K562 (cell line): ENCODE measurements around the gene ZNF575. TPM values are rescaled to one million over a fixed set of nuclear protein-coding genes. Genes with fewer than 3 reads are reported as not detected.

Source experiments
- ATAC-seq: fragments of 200-7000 bp; cut with Tn5 transposase; 3 replicates; pipeline ENCODE4 v1.9.1; 2020; ENCODE audit warnings: moderate library complexity
- BruUV-seq: library from RNA; stranded (reverse); fragments of 400-500 nt; replicated peaks from 2 replicates; lab custom pipeline; 2021; lab: Mats Ljungman, UMichigan
- CTCF ChIA-PET: fragments of 300-600 bp; formaldehyde crosslinking; extraction: SDS; loops from one replicate; lab custom pipeline; 2021; ENCODE audit warnings: low intra/inter-chr PET ratio; lab: Yijun Ruan, JAX
- POLR2A ChIA-PET: fragments of 300-600, 350-650 bp; sonication (Branson Sonifier 250); formaldehyde crosslinking; extraction: SDS; loops from one replicate; lab custom pipeline; 2021; ENCODE audit warnings: antibody characterized with exemption, inconsistent platforms; lab: Yijun Ruan, JAX
- DNase-seq, 4 experiments: peaks; one replicate each; pipeline versions ENCODE4 v3.0.0 to v3.0.0-alpha.2; 2011 to 2018; ENCODE audit warnings: low spot score in 3 of 4, mixed read lengths in 3 of 4; ENCODE audit errors: extremely low read depth in 1 of 4
- FAIRE-seq: peaks from 2 replicates; lab custom pipeline; 2011; peaks lifted over from hg19 to GRCh38; lab: Jason Lieb, UNC
- H2AFZ ChIP-seq: 2 replicates; pipeline ENCODE4 v1.6.0; 2011; ENCODE audit warnings: low read depth, low read length, control low read depth, inconsistent platforms
- H3K27ac ChIP-seq: fragments of 200-600 bp; 3 replicates; pipeline ENCODE4 v1.8.0; 2011; ENCODE audit warnings: low read depth, mild to moderate bottlenecking, control low read depth, inconsistent platforms, low read length, moderate library complexity, mixed read lengths; ENCODE audit errors: extremely low read depth
- H3K27me3 ChIP-seq, 2 experiments: fragments of 300-600 bp in 1 of 2; 2 replicates in 1 of 2; 3 replicates in 1 of 2; pipeline versions ENCODE4 v1.6.0 to v1.8.0; 2011; ENCODE audit warnings: inconsistent platforms in 2 of 2, low read length in 2 of 2, mild to moderate bottlenecking in 1 of 2, mixed read lengths in 1 of 2, moderate library complexity in 1 of 2; ENCODE audit not compliant: control insufficient read depth in 2 of 2, insufficient read depth in 2 of 2
- H3K36me3 ChIP-seq: fragments of 300-600 bp; 3 replicates; pipeline ENCODE4 v1.8.0; 2011; ENCODE audit warnings: mild to moderate bottlenecking, low read length, inconsistent platforms; ENCODE audit not compliant: control insufficient read depth, insufficient read depth
- H3K4me1 ChIP-seq, 2 experiments: fragments of 200-600 bp in 1 of 2; replicated peaks in 1 of 2; 2 replicates in 1 of 2; 3 replicates in 1 of 2; pipeline versions ENCODE4 v1.5.1 to v1.8.0; 2011; ENCODE audit warnings: inconsistent platforms in 2 of 2, low read length in 2 of 2, mild to moderate bottlenecking in 1 of 2, mixed read lengths in 1 of 2, moderate library complexity in 1 of 2; ENCODE audit not compliant: control insufficient read depth in 2 of 2, insufficient read depth in 2 of 2
- H3K4me2 ChIP-seq: 2 replicates; pipeline ENCODE4 v1.6.1; 2011; ENCODE audit warnings: low read length, control low read depth, inconsistent platforms, mixed read lengths; ENCODE audit not compliant: insufficient read depth
- H3K4me3 ChIP-seq: fragments of 200-600 bp; sonication (generic), shearing (Covaris generic); 2 replicates; pipeline ENCODE4 v1.5.1; 2016; ENCODE audit warnings: control low read depth, inconsistent platforms
- H3K79me2 ChIP-seq: fragments of 200-600 bp; 3 replicates; pipeline ENCODE4 v1.8.0; 2011; ENCODE audit warnings: low read length, inconsistent platforms; ENCODE audit not compliant: control insufficient read depth, insufficient read depth
- H3K9ac ChIP-seq, 2 experiments: 2 replicates each; pipeline versions ENCODE4 v1.6.0 to v1.6.1; 2011; ENCODE audit warnings: low read depth in 2 of 2, low read length in 2 of 2, control low read depth in 1 of 2, inconsistent platforms in 1 of 2, mild to moderate bottlenecking in 1 of 2, mixed read lengths in 1 of 2; ENCODE audit not compliant: insufficient read depth in 1 of 2
- H3K9me1 ChIP-seq: one replicate; pipeline ENCODE4 v1.6.0; 2011; ENCODE audit warnings: inconsistent platforms, mild to moderate bottlenecking, low read length, moderate library complexity; ENCODE audit not compliant: control insufficient read depth, insufficient read depth
- H3K9me3 ChIP-seq: replicated peaks from 2 replicates; pipeline ENCODE4 v1.5.1; 2011; ENCODE audit warnings: low read depth, low read length, inconsistent platforms; ENCODE audit not compliant: control insufficient read depth, insufficient read depth
- H4K20me1 ChIP-seq: replicated peaks from 2 replicates; pipeline ENCODE4 v1.6.1; 2011; ENCODE audit warnings: low read length, inconsistent platforms, mixed read lengths; ENCODE audit not compliant: control insufficient read depth, insufficient read depth
- BHLHE40 ChIP-seq: IDR thresholded peaks from 2 replicates; pipeline ENCODE4 v1.6.1; 2011; ENCODE audit warnings: low read length, improper control_type of control experiment
- FOSL1 ChIP-seq: fragments of 200-800 bp; sonication (Bioruptor generic); conservative IDR thresholded peaks from 2 replicates; pipeline ENCODE4 v1.6.1; 2016; ENCODE audit warnings: missing genetic modification characterization, missing compliant biosample characterization
- RBM25 ChIP-seq: fragments of 200-400 bp; formaldehyde crosslinking; IDR thresholded peaks from 2 replicates; pipeline ENCODE4 v1.6.1; 2018; ENCODE audit warnings: low read length, low read depth, moderate library complexity; ENCODE audit not compliant: severe bottlenecking
- SREBF1 ChIP-seq: fragments of 150-350 bp; IDR thresholded peaks from 2 replicates; pipeline ENCODE4 v1.6.1; 2014; ENCODE audit warnings: antibody characterized with exemption, low read depth, low read length, borderline replicate concordance
- TEAD4 ChIP-seq, 2 experiments: sonication (generic) in 1 of 2; formaldehyde crosslinking in 1 of 2; IDR thresholded peaks; 2 replicates each; pipeline versions ENCODE4 v1.6.1 to v1.8.0; 2012 to 2022; ENCODE audit warnings: borderline replicate concordance in 1 of 2, inconsistent platforms in 1 of 2, low read length in 1 of 2, mild to moderate bottlenecking in 1 of 2, missing genetic modification reagents in 1 of 2
- WGBS: fragments of 100-300 bp; shearing (Covaris generic); methylation state at CpG from one replicate; pipeline ENCODE4 v1.1.6; 2016; ENCODE audit warnings: low coverage, mixed read lengths; ENCODE audit not compliant: insufficient coverage; ENCODE audit errors: missing lambda C conversion rate; 5-methylcytosine and 5-hydroxymethylcytosine counted together
- in situ Hi-C: fragments of 300-500 bp; cut with MboI; formaldehyde crosslinking; loops from 4 replicates; pipeline ENCODE4 v1.15.0; 2018; ENCODE audit warnings: inconsistent platforms, mixed read lengths
- intact Hi-C: fragments of 100-400 bp; cut with micrococcal nuclease; formaldehyde crosslinking; loops from 2 replicates; pipeline ENCODE4 v1.14.2; 2022
- polyA plus RNA-seq, 8 experiments: library from polyadenylated mRNA; depleted of rRNA in 4 of 8; stranded (reverse) in 5 of 8; unstranded in 3 of 8; fragments of >200 nt; fragmentation: Nextera tagmentation in 2 of 8; fragmentation: Illumina TruSeq in 1 of 8; extraction: Ambion mirVana in 2 of 8; extraction: Trizol in 1 of 8; gene quantifications; 2 replicates each; pipeline versions ENCODE4 v1.2.1 to v1.2.3, GENCODE V29; 2011 to 2014; ENCODE audit warnings: inconsistent platforms in 1 of 8, missing spikeins in 1 of 8
- total RNA-seq, 7 experiments: library from RNA; depleted of rRNA in 6 of 7; stranded (reverse); fragments of >200 nt in 6 of 7; fragmentation: Illumina TruSeq in 2 of 7; extraction: Trizol in 2 of 7; gene quantifications; 2 replicates each; pipeline versions ENCODE4 v1.2.1 to v1.2.3, GENCODE V29; 2011 to 2021; ENCODE audit warnings: low replicate concordance in 1 of 7

Gene ZNF575
- total and polyA plus RNA-seq, 9 of the 15 experiments (the other 6 are each of a cell fraction or from before 2014, with no cell fraction given) = 0.20 to 0.98 (median 0.32) TPM; not detected in 6

DNA sequence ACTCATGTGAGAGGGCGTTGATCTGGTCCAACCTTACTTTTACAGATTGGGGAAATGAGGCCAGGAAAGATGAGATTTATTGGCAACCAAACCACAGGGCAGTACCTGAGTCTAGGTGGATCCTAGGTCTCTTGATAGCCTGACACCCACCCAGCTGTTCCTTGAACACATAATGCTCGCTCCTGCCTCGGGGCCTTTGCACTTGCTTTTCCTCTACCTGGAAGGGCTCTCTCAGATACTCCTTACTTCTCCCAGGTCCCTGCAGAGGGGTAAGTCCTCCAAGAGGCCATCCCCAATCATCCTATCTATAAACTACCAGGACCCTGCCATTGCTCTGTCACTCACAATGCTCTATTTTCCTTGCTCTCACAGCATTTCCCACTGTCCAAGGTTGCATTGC lies 7.4 kb downstream of the ZNF575 start:
- in situ Hi-C loops = no loop called here
- peaks cover 1% of the 10 kb centered on the region; the same call in 1 of the 2 replicates for H3K9me3 ChIP-seq
- H3K4me2 ChIP-seq = no peak overlapping the region
- peaks cover 56% of the 10 kb centered on the region; the same call in 2 of the 3 replicates for H3K36me3 ChIP-seq
- no peaks in the 10 kb centered on the region for H3K79me2 ChIP-seq
- no peak overlapping the region for H3K4me3 ChIP-seq
- FAIRE-seq (no peak), DNase-seq (no peak), ATAC-seq (no peak)
- BruUV-seq = no TSS peak
- no peak overlapping the region for H3K27ac ChIP-seq
- intact Hi-C loops = no loop called here
- TF ChIP-seq FOSL1 (tag) = no peak
- TF ChIP-seq BHLHE40 = no peak
- TF ChIP-seq SREBF1 = no peak
- peak; percentile 73 for TF ChIP-seq RBM25
- no peak for TF ChIP-seq TEAD4 (IDR thresholded peaks at IDR 0.05; ENCODE audit: low read length)
- TF ChIP-seq TEAD4 (CRISPR knock-in tag; IDR thresholded peaks at IDR 0.05; ENCODE audit: borderline replicate concordance) = no peak
- no peaks in the 10 kb centered on the region for H3K27me3 ChIP-seq
- H3K4me1 ChIP-seq = peaks cover 0 to 2% of the 10 kb centered on the region in 2 experiments; a peak in 1 of 5 replicates
- H4K20me1 ChIP-seq = no peaks in the 10 kb centered on the region
- H3K9ac ChIP-seq = no peak overlapping the region
- no peaks in the 10 kb centered on the region for H3K9me1 ChIP-seq
- ChIA-PET CTCF (no interaction called here), POLR2A (no interaction called here)
- WGBS = 93% methylated on average over 3 of the region's 3 CpGs
- no peak overlapping the region for H2AFZ ChIP-seq
